HEK293 (cell line): Measurements from ENCODE around the gene TMEM214.

Source experiments
- FEZF1 ChIP-seq: fragments of 450-650 bp; formaldehyde crosslinking; IDR thresholded peaks from 2 replicates; pipeline ENCODE4 v1.5.1; 2016; ENCODE audit warnings: missing biosample characterization, missing genetic modification characterization
- GLI4 ChIP-seq: fragments of 450-650 bp; formaldehyde crosslinking; IDR thresholded peaks from 2 replicates; pipeline ENCODE4 v1.5.1; 2016; ENCODE audit warnings: missing biosample characterization, missing genetic modification characterization
- HOXC10 ChIP-seq: sonication (generic); formaldehyde crosslinking; IDR thresholded peaks from 2 replicates; pipeline ENCODE4 v1.8.1; 2023; ENCODE audit warnings: mild to moderate bottlenecking, missing genetic modification reagents
- KLF1 ChIP-seq: fragments of 450-650 bp; formaldehyde crosslinking; IDR thresholded peaks from 2 replicates; pipeline ENCODE4 v1.5.1; 2016; ENCODE audit warnings: missing biosample characterization, missing genetic modification characterization
- KLF16 ChIP-seq: fragments of 450-650 bp; formaldehyde crosslinking; IDR thresholded peaks from 2 replicates; pipeline ENCODE4 v1.5.1; 2017; ENCODE audit warnings: missing biosample characterization, missing genetic modification characterization
- KLF17 ChIP-seq: fragments of 450-650 bp; formaldehyde crosslinking; IDR thresholded peaks from 2 replicates; pipeline ENCODE4 v1.5.1; 2016; ENCODE audit warnings: missing biosample characterization, missing genetic modification characterization
- KLF8 ChIP-seq: fragments of 450-650 bp; formaldehyde crosslinking; IDR thresholded peaks from 2 replicates; pipeline ENCODE4 v1.5.1; 2016; ENCODE audit warnings: missing biosample characterization, missing genetic modification characterization
- KLF9 ChIP-seq: fragments of 450-650 bp; formaldehyde crosslinking; IDR thresholded peaks from 2 replicates; pipeline ENCODE4 v1.5.1; 2016; ENCODE audit warnings: missing biosample characterization, missing genetic modification characterization, low read depth
- MZF1 ChIP-seq: fragments of 450-650 bp; formaldehyde crosslinking; IDR thresholded peaks from 2 replicates; pipeline ENCODE4 v1.5.1; 2017; ENCODE audit warnings: missing biosample characterization, missing genetic modification characterization, borderline replicate concordance
- SP3 ChIP-seq: fragments of 450-650 bp; formaldehyde crosslinking; IDR thresholded peaks from 2 replicates; pipeline ENCODE4 v1.5.1; 2016; ENCODE audit warnings: missing biosample characterization, missing genetic modification characterization
- ZBTB11 ChIP-seq: fragments of 450-650 bp; formaldehyde crosslinking; conservative IDR thresholded peaks from 2 replicates; pipeline ENCODE4 v1.5.1; 2016; ENCODE audit warnings: low read depth, missing biosample characterization, missing genetic modification characterization
- ZBTB17 ChIP-seq: fragments of 450-650 bp; formaldehyde crosslinking; IDR thresholded peaks from 2 replicates; pipeline ENCODE4 v1.5.1; 2016; ENCODE audit warnings: missing biosample characterization, missing genetic modification characterization
- ZBTB20 ChIP-seq: fragments of 450-650 bp; formaldehyde crosslinking; IDR thresholded peaks from 2 replicates; pipeline ENCODE4 v1.5.1; 2016; ENCODE audit warnings: missing biosample characterization, missing genetic modification characterization
- ZEB2 ChIP-seq: fragments of 450-650 bp; formaldehyde crosslinking; IDR thresholded peaks from 2 replicates; pipeline ENCODE4 v1.5.1; 2016; ENCODE audit warnings: missing biosample characterization, missing genetic modification characterization
- ZFP3 ChIP-seq: fragments of 450-650 bp; formaldehyde crosslinking; IDR thresholded peaks from 2 replicates; pipeline ENCODE4 v1.5.1; 2016; ENCODE audit warnings: low read depth, missing biosample characterization, missing genetic modification characterization
- ZNF10 ChIP-seq: fragments of 450-650 bp; formaldehyde crosslinking; IDR thresholded peaks from 2 replicates; pipeline ENCODE4 v1.5.1; 2017; ENCODE audit warnings: missing biosample characterization, missing genetic modification characterization
- ZNF280D ChIP-seq: fragments of 450-650 bp; formaldehyde crosslinking; IDR thresholded peaks from 2 replicates; pipeline ENCODE4 v1.5.1; 2016; ENCODE audit warnings: missing biosample characterization, missing genetic modification characterization
- ZNF335 ChIP-seq: fragments of 450-650 bp; formaldehyde crosslinking; conservative IDR thresholded peaks from 2 replicates; pipeline ENCODE4 v1.5.1; 2016; ENCODE audit warnings: missing biosample characterization, missing genetic modification characterization
- ZNF341 ChIP-seq: fragments of 450-650 bp; formaldehyde crosslinking; IDR thresholded peaks from 2 replicates; pipeline ENCODE4; 2016; ENCODE audit warnings: low read depth, missing biosample characterization, missing genetic modification characterization
- ZNF366 ChIP-seq: fragments of 450-650 bp; formaldehyde crosslinking; conservative IDR thresholded peaks from 2 replicates; pipeline ENCODE4 v1.5.1; 2016; ENCODE audit warnings: missing biosample characterization, missing genetic modification characterization
- ZNF416 ChIP-seq: fragments of 450-650 bp; formaldehyde crosslinking; IDR thresholded peaks from 2 replicates; pipeline ENCODE4 v1.5.1; 2016; ENCODE audit warnings: missing biosample characterization, missing genetic modification characterization
- ZNF488 ChIP-seq: fragments of 450-650 bp; formaldehyde crosslinking; IDR thresholded peaks from 2 replicates; pipeline ENCODE4 v1.5.1; 2016; ENCODE audit warnings: missing biosample characterization, missing genetic modification characterization
- ZNF621 ChIP-seq: fragments of 450-650 bp; formaldehyde crosslinking; IDR thresholded peaks from 2 replicates; pipeline ENCODE4 v1.5.1; 2017; ENCODE audit warnings: missing biosample characterization, missing genetic modification characterization
- ZNF624 ChIP-seq: fragments of 450-650 bp; formaldehyde crosslinking; IDR thresholded peaks from 2 replicates; pipeline ENCODE4 v1.5.1; 2017; ENCODE audit warnings: missing biosample characterization, missing genetic modification characterization
- ZNF692 ChIP-seq: fragments of 450-650 bp; formaldehyde crosslinking; IDR thresholded peaks from 2 replicates; pipeline ENCODE4 v1.5.1; 2016; ENCODE audit warnings: missing biosample characterization, missing genetic modification characterization
- ZNF76 ChIP-seq: fragments of 450-650 bp; formaldehyde crosslinking; IDR thresholded peaks from 2 replicates; pipeline ENCODE4; 2016; ENCODE audit warnings: low read depth, missing biosample characterization, missing genetic modification characterization, borderline replicate concordance
- ZNF785 ChIP-seq: fragments of 450-650 bp; formaldehyde crosslinking; IDR thresholded peaks from 2 replicates; pipeline ENCODE4 v1.5.1; 2016; ENCODE audit warnings: missing biosample characterization, missing genetic modification characterization
- ZSCAN18 ChIP-seq: fragments of 450-650 bp; formaldehyde crosslinking; IDR thresholded peaks from 2 replicates; pipeline ENCODE4 v1.5.1; 2016; ENCODE audit warnings: missing biosample characterization, missing genetic modification characterization
- ZXDB ChIP-seq: fragments of 450-650 bp; formaldehyde crosslinking; IDR thresholded peaks from 2 replicates; pipeline ENCODE4 v1.5.1; 2016; ENCODE audit warnings: missing biosample characterization, missing genetic modification characterization

The TMEM214 gene

GRCh38 chr2:27086724-27087593, 54.2 kb downstream of the TMEM214 start, which contains the start of gene KHK (continued):
- TF ChIP-seq ZNF280D (tag by site-specific recombination) (no peak), ZNF335 (tag by site-specific recombination) (peak; percentile 89), MZF1 (no peak), ZNF624 (tag by site-specific recombination) (no peak), SP3 (tag by site-specific recombination) (peak; percentile 81), KLF8 (tag by site-specific recombination) (peak; percentile 49; the same call in 1 of the 2 replicates), ZBTB17 (tag by site-specific recombination) (peak; percentile 61), HOXC10 (no peak), KLF1 (tag by site-specific recombination) (no peak), ZNF366 (no peak), ZNF341 (tag by site-specific recombination) (peak; percentile 53; the same call in 1 of the 2 replicates), ZNF785 (tag by site-specific recombination) (no peak), ZNF692 (tag by site-specific recombination) (0 out of 2 replicates have a peak, but pooled peaks have one; percentile 9), KLF16 (tag by site-specific recombination) (0 out of 2 replicates have a peak, but pooled peaks have one; percentile 15), ZNF621 (no peak), ZEB2 (tag by site-specific recombination) (no peak), KLF9 (peak; percentile 58), FEZF1 (tag by site-specific recombination) (no peak), ZNF488 (tag by site-specific recombination) (no peak), ZBTB20 (tag by site-specific recombination) (peak; percentile 75), ZBTB11 (tag by site-specific recombination) (0 out of 2 replicates have a peak, but pooled peaks have one; percentile 12), ZFP3 (tag by site-specific recombination) (no peak), GLI4 (tag by site-specific recombination) (no peak), KLF17 (no peak), ZNF10 (tag by site-specific recombination) (no peak), ZXDB (tag by site-specific recombination) (peak; percentile 46), ZNF76 (tag by site-specific recombination) (peak; percentile 37; the same call in 1 of the 2 replicates), ZSCAN18 (tag by site-specific recombination) (no peak), ZNF416 (tag by site-specific recombination) (no peak)
